ENCODE measurements around the gene OR6S1. TPM values are rescaled to one million over a fixed set of nuclear protein-coding genes. Genes with fewer than 3 reads are reported as not detected.
"Not testable (repeated sequence)": the region's sequence is repeated elsewhere in the genome, so short reads cannot be mapped to it uniquely, and the experiment has no call there.

The OR6S1 gene
- total and polyA plus RNA-seq, 2 donors, result not detected

- H3K4me3 ChIP-seq (ENCODE audit: low read depth, low read length), result no peak overlapping the region
- H3K4me1 ChIP-seq (ENCODE audit: insufficient read depth), result no peaks in the 10 kb centered on the region
- H3K27ac ChIP-seq (ENCODE audit: low read depth), result no peak overlapping the region
- WGBS, result 80% methylated on average over 13 of the region's 13 CpGs
- no peaks in the 10 kb centered on the region for H3K36me3 ChIP-seq (ENCODE audit: insufficient read depth)
- DNase-seq (ENCODE audit: extremely low spot score), result no peak
Measured at GRCh38 chr14:20603813-20604690, 37.4 kb downstream of the OR6S1 start.

GRCh38 chr14:20602583-20602982 lies 38.9 kb downstream of the OR6S1 start:
- Histone ChIP-seq H3K4me1 (ENCODE audit: insufficient read depth) (no peaks in the 10 kb centered on the region), H3K36me3 (ENCODE audit: insufficient read depth) (no peaks in the 10 kb centered on the region), H3K4me3 (ENCODE audit: low read depth, low read length) (no peak overlapping the region), H3K27ac (ENCODE audit: low read depth) (no peak overlapping the region)
- DNase-seq (ENCODE audit: extremely low spot score), result no peak
- 90% methylated on average over 9 of the region's 9 CpGs for WGBS

DNA sequence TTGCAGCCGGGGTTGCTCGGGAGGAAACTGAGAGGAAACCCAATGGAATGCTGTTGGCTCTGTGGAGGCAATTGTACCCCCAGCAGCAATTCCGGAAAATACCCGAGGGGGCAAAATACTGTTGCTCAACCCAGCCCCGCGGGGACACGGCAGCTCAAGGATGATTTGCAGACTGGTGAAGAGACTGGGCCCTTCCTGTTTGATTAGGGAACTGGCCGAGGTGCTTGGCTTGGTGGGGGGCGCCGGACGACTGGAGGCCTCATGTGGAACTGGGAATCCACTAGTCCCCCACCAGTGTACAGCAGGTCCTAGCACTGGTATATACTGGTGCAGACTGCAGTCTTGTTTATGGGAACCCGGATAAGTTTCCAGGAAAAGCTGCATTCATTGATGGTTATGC lies 40.0 kb downstream of the OR6S1 start:
- H3K36me3 ChIP-seq (ENCODE audit: insufficient read depth), result no peaks in the 10 kb centered on the region
- no peak overlapping the region for H3K27ac ChIP-seq (ENCODE audit: low read depth)
- H3K4me3 ChIP-seq (ENCODE audit: low read depth, low read length), result no peak overlapping the region
- DNase-seq (ENCODE audit: extremely low spot score), result no peak
- 79% methylated on average over 12 of the region's 12 CpGs for WGBS
- no peaks in the 10 kb centered on the region for H3K4me1 ChIP-seq (ENCODE audit: insufficient read depth)

- no peak overlapping the region for H3K4me3 ChIP-seq (ENCODE audit: low read depth, low read length)
- WGBS, result 89% methylated on average over 1 of the region's 1 CpG
- no peak overlapping the region for H3K27ac ChIP-seq (ENCODE audit: low read depth)
- H3K36me3 ChIP-seq (ENCODE audit: insufficient read depth), result no peaks in the 10 kb centered on the region
- H3K4me1 ChIP-seq (ENCODE audit: insufficient read depth), result no peaks in the 10 kb centered on the region
- DNase-seq (ENCODE audit: extremely low spot score), result no peak
Measured at GRCh38 chr14:20597108-20597507, 44.4 kb downstream of the OR6S1 start.

GRCh38 chr14:20595726-20596125 lies 45.8 kb downstream of the OR6S1 start:
- H3K36me3 ChIP-seq (ENCODE audit: insufficient read depth); DNase-seq (ENCODE audit: extremely low spot score); H3K4me1 ChIP-seq (ENCODE audit: insufficient read depth); H3K27ac ChIP-seq (ENCODE audit: low read depth); H3K4me3 ChIP-seq (ENCODE audit: low read depth, low read length): not testable (repeated sequence)
- WGBS, result 90% methylated on average over 3 of the region's 3 CpGs

DNA sequence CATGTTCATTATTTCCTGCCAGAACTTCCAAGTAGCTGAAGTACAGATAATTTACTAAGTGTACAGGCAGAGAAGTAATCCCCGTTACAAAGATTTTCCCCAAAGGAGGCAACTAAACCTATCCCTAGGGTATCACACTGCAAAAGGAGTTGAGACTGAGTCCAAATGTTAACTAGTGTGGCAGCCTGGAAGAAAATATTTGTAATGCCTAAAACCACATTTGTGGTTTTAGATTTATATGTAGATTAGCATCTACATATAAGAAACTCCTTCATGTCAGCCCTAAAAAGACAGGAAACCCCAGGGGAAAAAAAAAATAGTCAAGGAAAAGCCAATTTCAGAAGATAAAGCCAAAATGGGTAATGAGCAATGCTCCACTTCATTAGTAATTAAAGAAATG lies 48.9 kb downstream of the OR6S1 start:
- Histone ChIP-seq H3K27ac (ENCODE audit: low read depth) (no peak overlapping the region), H3K36me3 (ENCODE audit: insufficient read depth) (no peaks in the 10 kb centered on the region), H3K4me3 (ENCODE audit: low read depth, low read length) (no peak overlapping the region), H3K4me1 (ENCODE audit: insufficient read depth) (no peaks in the 10 kb centered on the region)
- no peak for DNase-seq (ENCODE audit: extremely low spot score)
- 53% methylated on average over 1 of the region's 1 CpG for WGBS

DNA sequence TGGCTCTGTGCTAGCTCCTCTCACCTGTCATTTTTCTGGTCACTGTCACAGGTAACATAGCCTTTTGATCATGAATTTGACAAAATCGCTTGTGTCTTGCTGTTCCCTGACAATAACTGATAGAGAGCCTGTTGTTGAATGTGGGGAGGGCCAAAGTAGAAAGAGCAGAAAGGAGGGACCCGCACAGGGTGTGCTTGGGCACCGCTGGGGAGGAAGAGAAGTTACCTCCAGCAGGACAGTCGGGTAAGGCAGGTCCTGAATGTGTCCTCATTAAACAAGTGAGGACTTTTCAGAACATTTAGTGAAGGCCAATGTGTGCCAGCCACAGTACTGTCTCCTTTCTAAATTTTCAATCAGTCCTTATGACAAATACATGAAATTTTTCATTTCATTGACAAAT lies 50.3 kb downstream of the OR6S1 start, which contains the start of gene RNASE12:
Gene RNASE12, minus strand, starts transcription at position 142 of the 400 bp plus-strand sequence. CDS start 653 bp downstream, outside the sequence.
- Histone ChIP-seq H3K27ac (ENCODE audit: low read depth) (no peak within 1 kb of the TSS), H3K4me1 (ENCODE audit: insufficient read depth) (no peaks in the 10 kb centered on the region), H3K4me3 (ENCODE audit: low read depth, low read length) (no peak within 1 kb of the TSS), H3K36me3 (ENCODE audit: insufficient read depth) (no peaks in the 10 kb centered on the region)
- 81% methylated on average over 4 of the region's 4 CpGs for WGBS
- no peak for DNase-seq (ENCODE audit: extremely low spot score)

Small RNA genes within 50 kb of the gene (small RNA-seq; reads per million reads assigned to genes)
- not detected for gene RF00019

Other genes with a start within 250 kb of the OR6S1 start
- gene TEP1, start 228.2 kb downstream of the OR6S1 start, total RNA-seq, result 17.4 TPM
- gene TEP1, start 228.2 kb downstream of the OR6S1 start, polyA plus RNA-seq, result 16.2 TPM
- 0.69 TPM for gene KLHL33, start 205.5 kb downstream of the OR6S1 start, total RNA-seq
- 0.42 TPM for gene KLHL33, start 205.5 kb downstream of the OR6S1 start, polyA plus RNA-seq
- 28.4 TPM for gene OSGEP, start 186.9 kb downstream of the OR6S1 start, total RNA-seq
- gene OSGEP, start 186.9 kb downstream of the OR6S1 start, polyA plus RNA-seq, result 41.1 TPM
- 21.2 TPM for gene APEX1, start 186.5 kb downstream of the OR6S1 start, total RNA-seq
- 147 TPM for gene APEX1, start 186.5 kb downstream of the OR6S1 start, polyA plus RNA-seq
- gene PIP4P1, start 180.3 kb downstream of the OR6S1 start, total RNA-seq, result 11.9 TPM
- 40.8 TPM for gene PIP4P1, start 180.3 kb downstream of the OR6S1 start, polyA plus RNA-seq
- 12.5 TPM for gene PNP, start 172.3 kb downstream of the OR6S1 start, total RNA-seq
- 25.9 TPM for gene PNP, start 172.3 kb downstream of the OR6S1 start, polyA plus RNA-seq
- gene RNASE10, start 136.2 kb downstream of the OR6S1 start, total RNA-seq, result not detected
- 0.20 TPM for gene RNASE10, start 136.2 kb downstream of the OR6S1 start, polyA plus RNA-seq
- gene RNASE9, start 80.6 kb downstream of the OR6S1 start, total RNA-seq, result not detected
- not detected for gene RNASE9, start 80.6 kb downstream of the OR6S1 start, polyA plus RNA-seq
- gene RNASE11, start 53.7 kb downstream of the OR6S1 start, total RNA-seq, result not detected
- gene RNASE11, start 53.7 kb downstream of the OR6S1 start, polyA plus RNA-seq, result not detected
- gene RNASE12, start 50.3 kb downstream of the OR6S1 start, total RNA-seq, result not detected
- not detected for gene RNASE12, start 50.3 kb downstream of the OR6S1 start, polyA plus RNA-seq
- 39.5 TPM for gene RNASE4, start 42.9 kb upstream of the OR6S1 start, total RNA-seq
- gene RNASE4, start 42.9 kb upstream of the OR6S1 start, polyA plus RNA-seq, result 135 TPM
- 7.8 TPM for gene ANG, start 47.1 kb upstream of the OR6S1 start, total RNA-seq
- 47.3 TPM for gene ANG, start 47.1 kb upstream of the OR6S1 start, polyA plus RNA-seq
- gene EDDM3A, start 104.2 kb upstream of the OR6S1 start, total RNA-seq, result not detected
- gene EDDM3A, start 104.2 kb upstream of the OR6S1 start, polyA plus RNA-seq, result not detected
- gene EDDM3B, start 126.7 kb upstream of the OR6S1 start, total RNA-seq, result not detected
- not detected for gene EDDM3B, start 126.7 kb upstream of the OR6S1 start, polyA plus RNA-seq
- gene RNASE6, start 139.6 kb upstream of the OR6S1 start, total RNA-seq, result 5.6 TPM
- gene RNASE6, start 139.6 kb upstream of the OR6S1 start, polyA plus RNA-seq, result 18.0 TPM
- gene RNASE1, start 161.2 kb upstream of the OR6S1 start, total RNA-seq, result 139 TPM
- gene RNASE1, start 161.2 kb upstream of the OR6S1 start, polyA plus RNA-seq, result 323 TPM
- not detected for gene RNASE3, start 249.7 kb upstream of the OR6S1 start, total RNA-seq
- gene RNASE3, start 249.7 kb upstream of the OR6S1 start, polyA plus RNA-seq, result not detected

Measured in urinary bladder (tissue), 4 donors.